Measurements from ENCODE around the gene PIK3R3.

PIK3R3 gene

GRCh38 chr1:46112108-46112507 is 20.3 kb downstream of the PIK3R3 start:
- no peak overlapping the region for H2AFZ ChIP-seq (ENCODE audit: low read depth, low read length, severe bottlenecking)
- no peaks in the 10 kb centered on the region for H3K9me3 ChIP-seq (ENCODE audit: insufficient read depth, low read length)
- H3K9me2 ChIP-seq (replicated peaks; ENCODE audit: insufficient read depth, low read length), result no peaks in the 10 kb centered on the region
- H3K4me3 ChIP-seq (ENCODE audit: insufficient read depth, low read length, poor library complexity, severe bottlenecking), result no peak overlapping the region
- no peaks in the 10 kb centered on the region for H3K27me3 ChIP-seq (ENCODE audit: low read length)
- H3K79me2 ChIP-seq (ENCODE audit: insufficient read depth, low read length), result no peaks in the 10 kb centered on the region
- peaks cover 4% of the 10 kb centered on the region; the same call in 1 of the 2 replicates for H3F3A ChIP-seq (ENCODE audit: insufficient read depth)
- no peak overlapping the region for H3K9ac ChIP-seq (ENCODE audit: low read length)
- H3K27ac ChIP-seq (ENCODE audit: low read depth, low read length), result no peak overlapping the region
- no peaks in the 10 kb centered on the region for H4K20me1 ChIP-seq (ENCODE audit: low read depth, low read length)
- no peaks in the 10 kb centered on the region for H3K36me3 ChIP-seq (ENCODE audit: low read length)
- TF ChIP-seq CTCF (IDR thresholded peaks at IDR 0.05; ENCODE audit: insufficient read depth, low read length, poor library complexity, severe bottlenecking) (no peak), EZH2phosphoT487 (conservative IDR thresholded peaks at IDR 0.05; ENCODE audit: low read length) (no peak)
- H3K4me2 ChIP-seq (ENCODE audit: low read depth, low read length, poor library complexity, severe bottlenecking), result no peak overlapping the region

GRCh38 chr1:46110521-46110920 is 21.9 kb downstream of the PIK3R3 start:
- H3K4me3 ChIP-seq (ENCODE audit: insufficient read depth, low read length, poor library complexity, severe bottlenecking), result no peak overlapping the region
- H3F3A ChIP-seq (ENCODE audit: insufficient read depth), result peaks cover 4% of the 10 kb centered on the region; the same call in 1 of the 2 replicates
- H3K9me3 ChIP-seq (ENCODE audit: insufficient read depth, low read length), result no peaks in the 10 kb centered on the region
- H3K9me2 ChIP-seq (replicated peaks; ENCODE audit: insufficient read depth, low read length), result no peaks in the 10 kb centered on the region
- H2AFZ ChIP-seq (ENCODE audit: low read depth, low read length, severe bottlenecking), result no peak overlapping the region
- H3K4me2 ChIP-seq (ENCODE audit: low read depth, low read length, poor library complexity, severe bottlenecking), result no peak overlapping the region
- no peak overlapping the region for H3K27ac ChIP-seq (ENCODE audit: low read depth, low read length)
- no peaks in the 10 kb centered on the region for H4K20me1 ChIP-seq (ENCODE audit: low read depth, low read length)
- H3K36me3 ChIP-seq (ENCODE audit: low read length), result no peaks in the 10 kb centered on the region
- H3K27me3 ChIP-seq (ENCODE audit: low read length), result no peaks in the 10 kb centered on the region
- H3K9ac ChIP-seq (ENCODE audit: low read length), result no peak overlapping the region
- TF ChIP-seq EZH2phosphoT487 (conservative IDR thresholded peaks at IDR 0.05; ENCODE audit: low read length), result no peak
- TF ChIP-seq CTCF (IDR thresholded peaks at IDR 0.05; ENCODE audit: insufficient read depth, low read length, poor library complexity, severe bottlenecking), result no peak
- H3K79me2 ChIP-seq (ENCODE audit: insufficient read depth, low read length), result no peaks in the 10 kb centered on the region

DNA sequence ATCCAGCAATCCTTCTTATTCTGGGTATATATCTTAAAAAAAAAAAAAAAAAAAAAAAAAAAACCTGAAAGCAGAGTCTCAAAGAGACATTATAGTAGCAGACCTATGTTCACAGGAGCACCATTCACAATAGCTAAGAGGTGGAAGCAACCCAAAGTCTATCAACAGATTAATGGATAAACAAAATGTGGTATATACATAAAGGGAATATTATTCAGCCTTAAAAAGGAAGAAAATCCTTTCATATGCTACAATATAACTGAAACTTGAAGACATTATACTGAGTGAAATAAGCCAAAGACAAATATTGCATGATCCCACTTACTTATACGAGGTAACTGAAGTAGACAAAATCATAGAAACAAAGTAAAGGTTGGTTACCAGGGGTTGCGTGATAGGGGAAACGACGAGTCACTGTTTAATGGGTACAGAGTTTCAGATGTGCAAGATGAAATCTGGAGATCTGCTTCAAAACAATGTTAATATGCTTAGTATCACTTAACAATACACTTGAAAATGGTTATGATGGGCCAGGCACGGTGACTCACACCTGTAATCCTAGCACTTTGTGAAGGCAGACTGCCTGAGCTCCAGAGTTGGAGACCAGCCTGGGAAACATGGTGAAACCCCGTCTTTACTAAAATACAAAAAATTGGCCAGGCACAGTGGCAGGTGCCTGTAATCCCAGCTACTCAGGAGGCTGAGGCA is 29.5 kb downstream of the PIK3R3 start:
- Histone ChIP-seq H4K20me1 (ENCODE audit: low read depth, low read length) (no peaks in the 10 kb centered on the region), H3K79me2 (ENCODE audit: insufficient read depth, low read length) (no peaks in the 10 kb centered on the region)

More for the DNA sequence above, 29.5 kb downstream of the PIK3R3 start:
- Histone ChIP-seq H3K27me3 (ENCODE audit: low read length) (no peaks in the 10 kb centered on the region), H3K4me3 (ENCODE audit: insufficient read depth, low read length, poor library complexity, severe bottlenecking) (no peak overlapping the region), H3F3A (ENCODE audit: insufficient read depth) (peaks cover 2% of the 10 kb centered on the region; the same call in 1 of the 2 replicates), H3K9me3 (ENCODE audit: insufficient read depth, low read length) (no peaks in the 10 kb centered on the region), H2AFZ (ENCODE audit: low read depth, low read length, severe bottlenecking) (no peak overlapping the region), H3K4me2 (ENCODE audit: low read depth, low read length, poor library complexity, severe bottlenecking) (no peak overlapping the region), H3K27ac (ENCODE audit: low read depth, low read length) (no peak overlapping the region), H3K36me3 (ENCODE audit: low read length) (no peaks in the 10 kb centered on the region), H3K9ac (ENCODE audit: low read length) (no peak overlapping the region), H3K9me2 (replicated peaks; ENCODE audit: insufficient read depth, low read length) (no peaks in the 10 kb centered on the region)
- TF ChIP-seq CTCF (IDR thresholded peaks at IDR 0.05; ENCODE audit: insufficient read depth, low read length, poor library complexity, severe bottlenecking) (no peak), EZH2phosphoT487 (conservative IDR thresholded peaks at IDR 0.05; ENCODE audit: low read length) (no peak)
